HUES6 (cell line): ENCODE results near the gene IFNL3.
"Not testable (repeated sequence)": the region's sequence is repeated elsewhere in the genome, so short reads cannot be mapped to it uniquely, and the experiment has no call there.

Experiments used
- H3K27ac ChIP-seq: 2 replicates; pipeline ENCODE4 v1.7.0; 2013; ENCODE audit warnings: low read depth, mild to moderate bottlenecking, low read length, inconsistent platforms
- H3K27me3 ChIP-seq: 2 replicates; pipeline ENCODE4 v1.6.1; 2013; ENCODE audit warnings: low read length; ENCODE audit not compliant: control insufficient read depth, insufficient read depth
- H3K36me3 ChIP-seq: 2 replicates; pipeline ENCODE4 v1.6.1; 2013; ENCODE audit warnings: low read length; ENCODE audit not compliant: control insufficient read depth, insufficient read depth
- H3K4me1 ChIP-seq: 2 replicates; pipeline ENCODE4 v1.6.1; 2013; ENCODE audit warnings: low read length; ENCODE audit not compliant: control insufficient read depth, insufficient read depth
- H3K4me3 ChIP-seq: 2 replicates; pipeline ENCODE4 v1.5.1; 2013; ENCODE audit warnings: low read depth, low read length
- H3K9ac ChIP-seq: one replicate; pipeline ENCODE4 v1.6.1; 2013; ENCODE audit warnings: mild to moderate bottlenecking, low read length
- H3K9me3 ChIP-seq: 2 replicates; pipeline ENCODE4 v1.6.1; 2013; ENCODE audit warnings: low read depth, low read length; ENCODE audit not compliant: control insufficient read depth, insufficient read depth

The IFNL3 gene

GRCh38 chr19:39244410-39245100 lies at the start of gene IFNL3:
TSS of gene IFNL3 (minus strand) at chr19:39245006. CDS start at chr19:39244967, 39 bp downstream.
- H3K36me3 ChIP-seq, H3K4me1 ChIP-seq, H3K9me3 ChIP-seq, H3K9ac ChIP-seq, H3K27ac ChIP-seq, H3K4me3 ChIP-seq: not testable (repeated sequence)
- H3K27me3 ChIP-seq = peaks cover 47% of the 10 kb centered on the region

DNA sequence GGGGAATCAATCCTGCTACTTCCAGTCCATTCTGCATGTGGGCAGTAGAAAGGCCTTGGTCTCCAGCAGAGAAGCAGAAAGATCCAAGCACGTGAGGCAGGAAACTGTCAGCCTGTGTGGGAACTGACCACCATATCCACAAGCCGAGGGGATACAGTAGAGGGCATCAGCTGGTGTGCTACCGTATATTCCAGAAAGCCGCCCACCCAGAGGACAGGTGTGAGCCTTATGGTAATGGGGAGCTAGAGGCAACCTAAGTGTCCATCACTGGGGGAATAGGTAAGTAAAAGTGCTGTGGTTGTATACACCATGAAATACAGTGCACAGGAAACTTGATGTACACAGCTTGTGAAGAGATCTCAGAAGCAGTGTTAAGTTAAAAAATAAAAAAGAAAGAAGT lies 48.6 kb upstream of the IFNL3 start:
- no peak overlapping the region for H3K4me3 ChIP-seq
- peaks cover 28% of the 10 kb centered on the region for H3K27me3 ChIP-seq
- H3K9ac ChIP-seq = no peak overlapping the region
- H3K27ac ChIP-seq = no peak overlapping the region
- no peaks in the 10 kb centered on the region for H3K9me3 ChIP-seq
- H3K4me1 ChIP-seq = no peaks in the 10 kb centered on the region
- no peaks in the 10 kb centered on the region for H3K36me3 ChIP-seq

- no peaks in the 10 kb centered on the region for H3K36me3 ChIP-seq
- no peak overlapping the region for H3K27ac ChIP-seq
- peaks cover 23% of the 10 kb centered on the region for H3K27me3 ChIP-seq
- no peaks in the 10 kb centered on the region for H3K4me1 ChIP-seq
- H3K4me3 ChIP-seq = no peak overlapping the region
- no peak overlapping the region for H3K9ac ChIP-seq
- H3K9me3 ChIP-seq = 0 out of 2 replicates have a peak, but pooled peaks cover 4% of the 10 kb centered on the region
Measured at GRCh38 chr19:39284032-39284431, 39.2 kb upstream of the IFNL3 start.

- peaks cover 30% of the 10 kb centered on the region for H3K27me3 ChIP-seq
- H3K4me1 ChIP-seq = no peaks in the 10 kb centered on the region
- H3K9ac ChIP-seq = no peak overlapping the region
- H3K36me3 ChIP-seq = no peaks in the 10 kb centered on the region
- H3K4me3 ChIP-seq = no peak overlapping the region
- no peak overlapping the region for H3K27ac ChIP-seq
- H3K9me3 ChIP-seq = 0 out of 2 replicates have a peak, but pooled peaks cover 4% of the 10 kb centered on the region
Measured at GRCh38 chr19:39282021-39282420, 37.2 kb upstream of the IFNL3 start.

GRCh38 chr19:39277598-39277997 lies 32.8 kb upstream of the IFNL3 start:
- Histone ChIP-seq H3K9me3 (0 out of 2 replicates have a peak, but pooled peaks cover 4% of the 10 kb centered on the region), H3K9ac (no peak overlapping the region), H3K36me3 (no peaks in the 10 kb centered on the region), H3K4me1 (no peaks in the 10 kb centered on the region), H3K27ac (no peak overlapping the region), H3K4me3 (no peak overlapping the region), H3K27me3 (peaks cover 28% of the 10 kb centered on the region; the same call in 1 of the 2 replicates)

DNA sequence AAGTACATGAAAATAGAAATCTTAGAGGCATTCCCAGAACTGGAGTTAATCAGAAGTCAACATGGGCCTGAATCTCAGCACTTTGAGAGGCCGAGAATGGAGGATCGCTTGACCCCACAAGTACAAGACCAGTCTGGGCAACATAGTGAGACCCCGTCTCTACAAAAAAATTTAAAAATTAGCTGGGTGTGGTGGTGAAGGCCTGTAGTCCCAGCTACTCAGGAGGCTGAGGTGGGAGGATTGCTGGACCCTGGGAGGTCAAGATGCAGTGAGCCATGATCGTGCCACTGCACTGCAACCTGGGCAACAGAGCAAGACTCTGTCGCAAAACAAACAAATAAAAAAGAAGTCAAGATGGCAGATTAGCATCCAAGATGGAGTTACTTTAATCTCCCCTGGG lies 31.9 kb upstream of the IFNL3 start:
- Histone ChIP-seq H3K36me3 (no peaks in the 10 kb centered on the region), H3K9ac (no peak overlapping the region), H3K4me3 (no peak overlapping the region), H3K9me3 (0 out of 2 replicates have a peak, but pooled peaks cover 1% of the 10 kb centered on the region), H3K4me1 (no peaks in the 10 kb centered on the region), H3K27me3 (peaks cover 28% of the 10 kb centered on the region; the same call in 1 of the 2 replicates), H3K27ac (no peak overlapping the region)

- Histone ChIP-seq H3K27me3 (peaks cover 36% of the 10 kb centered on the region; the same call in 1 of the 2 replicates), H3K4me1 (no peaks in the 10 kb centered on the region), H3K9ac (no peak overlapping the region), H3K9me3 (no peaks in the 10 kb centered on the region), H3K27ac (no peak overlapping the region), H3K4me3 (no peak overlapping the region), H3K36me3 (no peaks in the 10 kb centered on the region)
Measured at GRCh38 chr19:39275578-39275977, 30.8 kb upstream of the IFNL3 start.

- H3K9ac ChIP-seq, H3K27ac ChIP-seq, H3K4me3 ChIP-seq, H3K4me1 ChIP-seq, H3K36me3 ChIP-seq, H3K9me3 ChIP-seq: not testable (repeated sequence)
- peaks cover 50% of the 10 kb centered on the region; the same call in 1 of the 2 replicates for H3K27me3 ChIP-seq
Measured at GRCh38 chr19:39273859-39274258, 29.1 kb upstream of the IFNL3 start.

GRCh38 chr19:39270036-39270871 lies 25.4 kb upstream of the IFNL3 start:
- H3K27ac ChIP-seq = no peak overlapping the region
- no peaks in the 10 kb centered on the region for H3K36me3 ChIP-seq
- no peaks in the 10 kb centered on the region for H3K9me3 ChIP-seq
- no peak overlapping the region for H3K4me3 ChIP-seq
- peaks cover 4% of the 10 kb centered on the region for H3K4me1 ChIP-seq
- peaks cover 48% of the 10 kb centered on the region for H3K27me3 ChIP-seq
- H3K9ac ChIP-seq = no peak overlapping the region

DNA sequence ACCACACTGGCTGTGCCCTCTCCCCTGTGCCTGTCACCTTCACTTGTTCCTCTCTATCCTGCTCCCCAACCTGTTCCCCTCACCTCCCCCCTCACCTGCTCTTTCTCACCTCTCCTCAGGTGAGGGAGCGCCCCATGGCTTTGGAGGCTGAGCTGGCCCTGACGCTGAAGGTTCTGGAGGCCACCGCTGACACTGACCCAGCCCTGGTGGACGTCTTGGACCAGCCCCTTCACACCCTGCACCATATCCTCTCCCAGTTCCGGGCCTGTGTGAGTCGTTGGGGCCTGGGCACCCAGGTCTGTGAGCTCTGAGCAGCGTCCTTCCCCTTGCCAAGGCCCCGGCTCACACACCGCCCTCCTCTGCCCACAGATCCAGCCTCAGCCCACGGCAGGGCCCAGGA lies 24.6 kb upstream of the IFNL3 start:
- H3K36me3 ChIP-seq, H3K9me3 ChIP-seq, H3K4me1 ChIP-seq, H3K4me3 ChIP-seq, H3K9ac ChIP-seq, H3K27ac ChIP-seq: not testable (repeated sequence)
- peaks cover 53% of the 10 kb centered on the region for H3K27me3 ChIP-seq

GRCh38 chr19:39268531-39269223 lies 23.9 kb upstream of the IFNL3 start:
- not testable (repeated sequence) for H3K27ac ChIP-seq, H3K9ac ChIP-seq, H3K4me3 ChIP-seq, H3K4me1 ChIP-seq, H3K9me3 ChIP-seq, H3K36me3 ChIP-seq
- H3K27me3 ChIP-seq = peaks cover 60% of the 10 kb centered on the region
